WTC11 (cell line): ENCODE results near the gene CSRNP3. TPM values are rescaled to one million over a fixed set of nuclear protein-coding genes. Genes with fewer than 3 reads are reported as not detected.
"Not testable (repeated sequence)": the region's sequence is repeated elsewhere in the genome, so short reads cannot be mapped to it uniquely, and the experiment has no call there.

Source experiments
- ATAC-seq: fragments of 200-7000 bp; cut with Tn5 transposase; 2 replicates; pipeline ENCODE4 v1.10.0; 2021; ENCODE audit warnings: mild to moderate bottlenecking, moderate library complexity
- CTCF ChIA-PET: fragments of 300-600 bp; sonication (Branson Sonifier 250); formaldehyde crosslinking; loops from one replicate; lab custom pipeline; 2021; ENCODE audit warnings: antibody characterized with exemption; lab: Charles Lee
- POLR2A ChIA-PET: fragments of 350-600 bp; sonication (Branson Sonifier 250); formaldehyde crosslinking; loops from one replicate; lab custom pipeline; 2021; ENCODE audit warnings: antibody characterized with exemption; lab: Charles Lee
- DNase-seq: peaks from one replicate; pipeline ENCODE4 v3.0.0; 2021; ENCODE audit warnings: low spot score
- H3K27ac Mint-ChIP-seq: 2 replicates; pipeline ENCODE4 v1.8.0; 2021; ENCODE audit warnings: mixed read lengths
- H3K27me3 Mint-ChIP-seq: 2 replicates; pipeline ENCODE4 v1.8.0; 2021; ENCODE audit warnings: low read depth, mild to moderate bottlenecking, moderate library complexity, mixed read lengths
- H3K36me3 Mint-ChIP-seq: 2 replicates; pipeline ENCODE4 v1.8.0; 2021; ENCODE audit warnings: mixed read lengths
- H3K4me1 Mint-ChIP-seq: 2 replicates; pipeline ENCODE4 v1.8.0; 2022; ENCODE audit warnings: mixed read lengths
- H3K4me3 Mint-ChIP-seq: 2 replicates; pipeline ENCODE4 v1.8.0; 2021; ENCODE audit warnings: mild to moderate bottlenecking, moderate library complexity, mixed read lengths
- H3K9me3 Mint-ChIP-seq: 2 replicates; pipeline ENCODE4 v1.8.0; 2021; ENCODE audit warnings: mixed read lengths
- AR ChIP-seq: fragments of 250-450 bp; sonication (Bioruptor Pico); IDR thresholded peaks from 2 replicates; pipeline ENCODE4 v1.9.0; 2021; ENCODE audit warnings: mild to moderate bottlenecking
- ERG ChIP-seq: fragments of 250-450 bp; sonication (Bioruptor Pico); IDR thresholded peaks from 2 replicates; pipeline ENCODE4 v1.8.0; 2021; ENCODE audit warnings: mild to moderate bottlenecking
- FOXJ3 ChIP-seq: sonication (generic); formaldehyde crosslinking; IDR thresholded peaks from 2 replicates; pipeline ENCODE4 v1.9.0; 2021; ENCODE audit warnings: missing genetic modification reagents, mild to moderate bottlenecking, borderline replicate concordance
- JAZF1 ChIP-seq: fragments of 250-450 bp; sonication (Bioruptor Pico); IDR thresholded peaks from 2 replicates; pipeline ENCODE4 v1.9.0; 2021; ENCODE audit warnings: moderate library complexity, mild to moderate bottlenecking, inconsistent platforms
- KAT7 ChIP-seq: sonication (generic); formaldehyde crosslinking; IDR thresholded peaks from 2 replicates; pipeline ENCODE4 v1.8.1; 2023; ENCODE audit warnings: missing genetic modification reagents, mild to moderate bottlenecking, borderline replicate concordance
- MLX ChIP-seq: sonication (generic); formaldehyde crosslinking; IDR thresholded peaks from 2 replicates; pipeline ENCODE4 v1.8.1; 2023; ENCODE audit warnings: mild to moderate bottlenecking, missing genetic modification reagents, moderate library complexity
- NFYB ChIP-seq: sonication (generic); formaldehyde crosslinking; conservative IDR thresholded peaks from 2 replicates; pipeline ENCODE4 v1.8.0; 2022; ENCODE audit warnings: low read depth, missing genetic modification reagents
- SOX15 ChIP-seq: fragments of 250-450 bp; sonication (Bioruptor Pico); IDR thresholded peaks from 2 replicates; pipeline ENCODE4 v1.9.0; 2021; ENCODE audit warnings: mild to moderate bottlenecking
- SP1 ChIP-seq: sonication (generic); formaldehyde crosslinking; conservative IDR thresholded peaks from 2 replicates; pipeline ENCODE4 v1.8.1; 2022; ENCODE audit warnings: missing genetic modification reagents
- USF2 ChIP-seq: sonication (generic); formaldehyde crosslinking; IDR thresholded peaks from 2 replicates; pipeline ENCODE4 v1.8.1; 2023; ENCODE audit warnings: mild to moderate bottlenecking, missing genetic modification reagents, moderate library complexity
- total RNA-seq: library from RNA; stranded (reverse); gene quantifications from 3 replicates; pipeline ENCODE4 v1.2.3, GENCODE V29; 2021
- TF ChIP-seq, protein P1 (sequence below): sonication (generic); formaldehyde crosslinking; IDR thresholded peaks from 2 replicates; pipeline ENCODE4 v1.8.1; 2023; ENCODE audit warnings: mild to moderate bottlenecking, missing genetic modification reagents, borderline replicate concordance
- TF ChIP-seq, protein P2 (sequence below): fragments of 250-450 bp; sonication (Bioruptor Pico); IDR thresholded peaks from 2 replicates; pipeline ENCODE4 v1.9.0; 2021; ENCODE audit warnings: moderate library complexity, mild to moderate bottlenecking, inconsistent platforms, borderline replicate concordance

CSRNP3 gene
- total RNA-seq, 1 experiment from 2014 or later, result 7.3 TPM

GRCh38 chr2:165584126-165584654 lies 114.7 kb downstream of the CSRNP3 start:
- ATAC-seq (no peak), DNase-seq (no peak)
- Mint-ChIP-seq H3K36me3 (peaks cover 10% of the 10 kb centered on the region; the same call in 1 of the 2 replicates), H3K27ac (no peak overlapping the region), H3K4me3 (no peak overlapping the region), H3K9me3 (peaks cover 10% of the 10 kb centered on the region; the same call in 1 of the 2 replicates), H3K27me3 (no peaks in the 10 kb centered on the region), H3K4me1 (peaks cover 54% of the 10 kb centered on the region)
- ChIA-PET POLR2A (interaction anchor here (0.7 kb wide), 1 partner anchor 119 kb away, joined by 3 read pairs; no protein-coding TSS in a partner anchor), CTCF (interaction anchor here (0.9 to 1.1 kb wide), 2 partner anchors 10 to 114 kb away, joined by 3 to 4 read pairs; no protein-coding TSS in a partner anchor)
- TF ChIP-seq, protein P1, sequence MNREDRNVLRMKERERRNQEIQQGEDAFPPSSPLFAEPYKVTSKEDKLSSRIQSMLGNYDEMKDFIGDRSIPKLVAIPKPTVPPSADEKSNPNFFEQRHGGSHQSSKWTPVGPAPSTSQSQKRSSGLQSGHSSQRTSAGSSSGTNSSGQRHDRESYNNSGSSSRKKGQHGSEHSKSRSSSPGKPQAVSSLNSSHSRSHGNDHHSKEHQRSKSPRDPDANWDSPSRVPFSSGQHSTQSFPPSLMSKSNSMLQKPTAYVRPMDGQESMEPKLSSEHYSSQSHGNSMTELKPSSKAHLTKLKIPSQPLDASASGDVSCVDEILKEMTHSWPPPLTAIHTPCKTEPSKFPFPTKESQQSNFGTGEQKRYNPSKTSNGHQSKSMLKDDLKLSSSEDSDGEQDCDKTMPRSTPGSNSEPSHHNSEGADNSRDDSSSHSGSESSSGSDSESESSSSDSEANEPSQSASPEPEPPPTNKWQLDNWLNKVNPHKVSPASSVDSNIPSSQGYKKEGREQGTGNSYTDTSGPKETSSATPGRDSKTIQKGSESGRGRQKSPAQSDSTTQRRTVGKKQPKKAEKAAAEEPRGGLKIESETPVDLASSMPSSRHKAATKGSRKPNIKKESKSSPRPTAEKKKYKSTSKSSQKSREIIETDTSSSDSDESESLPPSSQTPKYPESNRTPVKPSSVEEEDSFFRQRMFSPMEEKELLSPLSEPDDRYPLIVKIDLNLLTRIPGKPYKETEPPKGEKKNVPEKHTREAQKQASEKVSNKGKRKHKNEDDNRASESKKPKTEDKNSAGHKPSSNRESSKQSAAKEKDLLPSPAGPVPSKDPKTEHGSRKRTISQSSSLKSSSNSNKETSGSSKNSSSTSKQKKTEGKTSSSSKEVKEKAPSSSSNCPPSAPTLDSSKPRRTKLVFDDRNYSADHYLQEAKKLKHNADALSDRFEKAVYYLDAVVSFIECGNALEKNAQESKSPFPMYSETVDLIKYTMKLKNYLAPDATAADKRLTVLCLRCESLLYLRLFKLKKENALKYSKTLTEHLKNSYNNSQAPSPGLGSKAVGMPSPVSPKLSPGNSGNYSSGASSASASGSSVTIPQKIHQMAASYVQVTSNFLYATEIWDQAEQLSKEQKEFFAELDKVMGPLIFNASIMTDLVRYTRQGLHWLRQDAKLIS (CRISPR knock-in tag), result no peak
- no peak for TF ChIP-seq SOX15 (CRISPR knock-in tag)
- TF ChIP-seq JAZF1 (CRISPR knock-in tag), result no peak
- no peak for TF ChIP-seq KAT7 (CRISPR knock-in tag)
- TF ChIP-seq SP1 (CRISPR knock-in tag), result no peak
- TF ChIP-seq FOXJ3 (CRISPR knock-in tag), result no peak
- TF ChIP-seq USF2 (CRISPR knock-in tag), result peak; percentile 34; the same call in 1 of the 2 replicates
- TF ChIP-seq NFYB (CRISPR knock-in tag), result no peak

DNA sequence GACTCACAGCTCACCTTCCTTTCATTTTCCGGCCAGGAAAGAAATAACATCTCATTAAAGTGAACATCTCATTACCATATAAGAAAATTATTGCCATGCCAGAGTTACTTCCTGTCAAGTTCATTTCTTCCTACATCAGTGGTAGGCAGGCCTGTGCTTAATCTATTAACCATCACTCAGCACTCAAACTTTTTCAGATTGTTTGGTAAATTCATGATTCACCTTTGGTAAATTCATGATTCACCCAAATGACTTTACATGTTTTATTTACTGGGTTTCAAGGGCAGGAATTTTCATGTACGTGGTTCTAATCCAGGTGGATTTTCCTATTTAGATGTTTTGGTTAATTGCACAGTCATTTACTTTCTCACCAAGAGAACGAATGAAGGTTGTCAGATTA lies 116.5 kb downstream of the CSRNP3 start:
- Mint-ChIP-seq H3K36me3 (peaks cover 22% of the 10 kb centered on the region), H3K27ac (no peak overlapping the region), H3K4me1 (peaks cover 39% of the 10 kb centered on the region), H3K9me3 (peaks cover 22% of the 10 kb centered on the region), H3K27me3 (no peaks in the 10 kb centered on the region), H3K4me3 (no peak overlapping the region)
- ChIA-PET CTCF (no interaction called here), POLR2A (no interaction called here)
- ATAC-seq (no peak), DNase-seq (no peak)
- TF ChIP-seq MLX (CRISPR knock-in tag), result no peak
- no peak for TF ChIP-seq AR (CRISPR knock-in tag)
- TF ChIP-seq, protein P2, sequence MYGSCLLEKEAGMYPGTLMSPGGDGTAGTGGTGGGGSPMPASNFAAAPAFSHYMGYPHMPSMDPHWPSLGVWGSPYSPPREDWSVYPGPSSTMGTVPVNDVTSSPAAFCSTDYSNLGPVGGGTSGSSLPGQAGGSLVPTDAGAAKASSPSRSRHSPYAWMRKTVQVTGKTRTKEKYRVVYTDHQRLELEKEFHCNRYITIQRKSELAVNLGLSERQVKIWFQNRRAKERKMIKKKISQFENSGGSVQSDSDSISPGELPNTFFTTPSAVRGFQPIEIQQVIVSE (CRISPR knock-in tag), result no peak

- Mint-ChIP-seq H3K4me1 (peaks cover 34% of the 10 kb centered on the region), H3K9me3 (peaks cover 35% of the 10 kb centered on the region), H3K4me3 (no peak overlapping the region), H3K36me3 (peaks cover 36% of the 10 kb centered on the region), H3K27ac (no peak overlapping the region), H3K27me3 (no peaks in the 10 kb centered on the region)
- TF ChIP-seq ERG (CRISPR knock-in tag), result no peak
- ChIA-PET POLR2A (no interaction called here), CTCF (no interaction called here)
- no peak for DNase-seq
- no peak for ATAC-seq
These were observed 117.9 kb downstream of the CSRNP3 start for GRCh38 chr2:165587335-165587938.

DNA sequence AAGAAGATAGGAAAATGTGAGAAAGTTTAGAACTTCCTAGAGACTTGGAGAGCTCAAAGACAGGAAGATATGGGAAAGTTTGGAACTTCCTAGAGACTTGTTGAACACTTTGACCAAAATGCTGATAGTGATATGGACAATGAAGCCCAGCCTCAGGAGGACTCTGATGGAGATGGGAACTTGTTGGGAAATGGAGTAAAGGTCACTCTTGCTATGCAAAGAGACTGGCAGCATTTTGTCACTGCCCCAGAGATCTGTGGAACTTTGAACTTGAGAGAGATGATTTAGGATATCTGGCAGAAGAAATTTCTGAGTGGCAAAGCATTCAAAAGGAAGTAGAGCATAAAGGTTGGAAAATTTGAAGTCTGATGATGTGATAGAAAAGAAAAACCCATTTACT lies 121.5 kb downstream of the CSRNP3 start:
- CTCF ChIA-PET, ATAC-seq, DNase-seq, POLR2A ChIA-PET, H3K27ac Mint-ChIP-seq, H3K27me3 Mint-ChIP-seq, H3K4me3 Mint-ChIP-seq: not testable (repeated sequence)
- Mint-ChIP-seq H3K36me3 (peaks cover 32% of the 10 kb centered on the region), H3K9me3 (peaks cover 26% of the 10 kb centered on the region), H3K4me1 (peaks cover 20% of the 10 kb centered on the region)
